ENCODE measurements around the gene TOGARAM2.

Gene TOGARAM2

GRCh38 chr2:29047083-29047845 lies 66.2 kb downstream of the TOGARAM2 start:
- TF ChIP-seq CTCF (IDR thresholded peaks at IDR 0.05; ENCODE audit: control insufficient read depth, extremely low read depth, insufficient read depth) = no peak
- H3K4me3 ChIP-seq (ENCODE audit: low read depth, low read length) = no peak overlapping the region
- no peak for DNase-seq (ENCODE audit: low read depth)

- no peak overlapping the region for H3K4me3 ChIP-seq (ENCODE audit: low read depth, low read length)
- no peak for DNase-seq (ENCODE audit: low read depth)
- TF ChIP-seq CTCF (IDR thresholded peaks at IDR 0.05; ENCODE audit: control insufficient read depth, extremely low read depth, insufficient read depth) = no peak
Observed at GRCh38 chr2:29050591-29050990, 69.5 kb downstream of the TOGARAM2 start.

- H3K4me3 ChIP-seq (ENCODE audit: low read depth, low read length) = no peak overlapping the region
- TF ChIP-seq CTCF (IDR thresholded peaks at IDR 0.05; ENCODE audit: control insufficient read depth, extremely low read depth, insufficient read depth) = no peak
- no peak for DNase-seq (ENCODE audit: low read depth)
Observed at GRCh38 chr2:29051730-29052129, 70.6 kb downstream of the TOGARAM2 start.

GRCh38 chr2:29052807-29053206 lies 71.7 kb downstream of the TOGARAM2 start:
- H3K4me3 ChIP-seq (ENCODE audit: low read depth, low read length) = no peak overlapping the region
- no peak for DNase-seq (ENCODE audit: low read depth)
- no peak for TF ChIP-seq CTCF (IDR thresholded peaks at IDR 0.05; ENCODE audit: control insufficient read depth, extremely low read depth, insufficient read depth)

GRCh38 chr2:29053223-29053622 lies 72.1 kb downstream of the TOGARAM2 start:
- DNase-seq (ENCODE audit: low read depth) = no peak
- no peak overlapping the region for H3K4me3 ChIP-seq (ENCODE audit: low read depth, low read length)
- TF ChIP-seq CTCF (IDR thresholded peaks at IDR 0.05; ENCODE audit: control insufficient read depth, extremely low read depth, insufficient read depth) = no peak

- no peak for DNase-seq (ENCODE audit: low read depth)
- TF ChIP-seq CTCF (IDR thresholded peaks at IDR 0.05; ENCODE audit: control insufficient read depth, extremely low read depth, insufficient read depth) = peak; percentile 22; the same call in 1 of the 2 replicates
- no peak overlapping the region for H3K4me3 ChIP-seq (ENCODE audit: low read depth, low read length)
Observed at GRCh38 chr2:29053670-29054400, 72.7 kb downstream of the TOGARAM2 start.
